BLaER1 (cell line): Measurements from ENCODE around the gene ESRRA.

ENCODE experiments used
- H3K27ac ChIP-seq: shearing (Covaris generic); formaldehyde crosslinking; 2 replicates; pipeline ENCODE4 v1.8.1; 2022
- H3K27me3 ChIP-seq: shearing (Covaris generic); formaldehyde crosslinking; 2 replicates; pipeline ENCODE4 v1.8.1; 2022
- H3K36me3 ChIP-seq: shearing (Covaris generic); formaldehyde crosslinking; 2 replicates; pipeline ENCODE4 v1.8.1; 2022
- H3K4me1 ChIP-seq: shearing (Covaris generic); formaldehyde crosslinking; 2 replicates; pipeline ENCODE4 v1.8.1; 2022
- H3K4me2 ChIP-seq: shearing (Covaris generic); formaldehyde crosslinking; 2 replicates; pipeline ENCODE4 v1.8.1; 2022
- H3K4me3 ChIP-seq: shearing (Covaris generic); formaldehyde crosslinking; 2 replicates; pipeline ENCODE4 v1.8.1; 2022
- H3K9ac ChIP-seq: shearing (Covaris generic); formaldehyde crosslinking; 2 replicates; pipeline ENCODE4 v1.8.1; 2022
- H3K9me3 ChIP-seq: shearing (Covaris generic); formaldehyde crosslinking; 2 replicates; pipeline ENCODE4 v1.8.1; 2022
- H4K20me1 ChIP-seq: shearing (Covaris generic); formaldehyde crosslinking; 2 replicates; pipeline ENCODE4 v1.8.1; 2022
- Cebpa-rat ChIP-seq: shearing (Covaris generic); IDR thresholded peaks from 2 replicates; pipeline ENCODE4 v1.8.1; 2022

Gene ESRRA

GRCh38 chr11:64284962-64285884 lies 20.1 kb upstream of the ESRRA start, which contains the start of gene GPR137:
TSS of gene GPR137 (plus strand) at chr11:64285848. CDS start at chr11:64286525, 677 bp downstream.
- Histone ChIP-seq H3K27ac (peak within 1 kb of the TSS; percentile 84), H3K9me3 (no peaks in the 10 kb centered on the region), H3K9ac (peak within 1 kb of the TSS; percentile 81), H3K4me3 (peak within 1 kb of the TSS; percentile 85), H3K4me1 (peaks cover 28% of the 10 kb centered on the region), H3K4me2 (peak within 1 kb of the TSS; percentile 100), H3K36me3 (peaks cover 25% of the 10 kb centered on the region), H4K20me1 (peaks cover 3% of the 10 kb centered on the region), H3K27me3 (peaks cover 12% of the 10 kb centered on the region)
- TF ChIP-seq Cebpa-rat = no peak

- TF ChIP-seq Cebpa-rat = no peak
- Histone ChIP-seq H3K9me3 (no peaks in the 10 kb centered on the region), H4K20me1 (peaks cover 11% of the 10 kb centered on the region), H3K4me1 (peaks cover 28% of the 10 kb centered on the region), H3K4me2 (peak overlapping the region; percentile 100), H3K4me3 (peak overlapping the region; percentile 85), H3K27ac (peak overlapping the region; percentile 55; the same call in 1 of the 2 replicates), H3K36me3 (peaks cover 20% of the 10 kb centered on the region), H3K27me3 (peaks cover 21% of the 10 kb centered on the region), H3K9ac (peak overlapping the region; percentile 81)
These were observed 19.2 kb upstream of the ESRRA start for GRCh38 chr11:64285885-64286800.

- H3K9ac ChIP-seq = no peak overlapping the region
- peaks cover 35% of the 10 kb centered on the region for H3K4me1 ChIP-seq
These were observed 18.5 kb upstream of the ESRRA start for GRCh38 chr11:64286801-64287159.

GRCh38 chr11:64287676-64288352 lies 17.5 kb upstream of the ESRRA start:
- Histone ChIP-seq H3K4me1 (peaks cover 43% of the 10 kb centered on the region), H3K9ac (no peak overlapping the region), H3K27me3 (peaks cover 37% of the 10 kb centered on the region), H3K27ac (no peak overlapping the region), H3K4me3 (no peak overlapping the region), H3K4me2 (no peak overlapping the region), H4K20me1 (peaks cover 28% of the 10 kb centered on the region), H3K36me3 (peaks cover 6% of the 10 kb centered on the region; the same call in 1 of the 2 replicates), H3K9me3 (no peaks in the 10 kb centered on the region)
- no peak for TF ChIP-seq Cebpa-rat

More at GRCh38 chr11:64286801-64287159, 18.5 kb upstream of the ESRRA start:
- no peak for TF ChIP-seq Cebpa-rat
- Histone ChIP-seq H3K27ac (no peak overlapping the region), H3K27me3 (peaks cover 27% of the 10 kb centered on the region), H3K4me2 (peak overlapping the region; percentile 100), H3K9me3 (no peaks in the 10 kb centered on the region), H3K36me3 (peaks cover 13% of the 10 kb centered on the region; the same call in 1 of the 2 replicates), H4K20me1 (peaks cover 18% of the 10 kb centered on the region), H3K4me3 (no peak overlapping the region; the same call in 1 of the 2 replicates)

GRCh38 chr11:64288353-64288750 lies 17.0 kb upstream of the ESRRA start:
- Histone ChIP-seq H3K27me3 (peaks cover 43% of the 10 kb centered on the region), H3K9ac (no peak overlapping the region), H3K4me2 (no peak overlapping the region), H3K27ac (no peak overlapping the region), H3K4me3 (no peak overlapping the region), H3K36me3 (peaks cover 6% of the 10 kb centered on the region; the same call in 1 of the 2 replicates), H3K9me3 (no peaks in the 10 kb centered on the region), H4K20me1 (peaks cover 33% of the 10 kb centered on the region), H3K4me1 (peaks cover 38% of the 10 kb centered on the region)
- TF ChIP-seq Cebpa-rat = no peak

- H3K4me2 ChIP-seq = no peak overlapping the region
These were observed 16.2 kb upstream of the ESRRA start for GRCh38 chr11:64289002-64289564.

GRCh38 chr11:64290352-64291261 lies 14.7 kb upstream of the ESRRA start:
- Histone ChIP-seq H3K27ac (no peak overlapping the region), H4K20me1 (peaks cover 37% of the 10 kb centered on the region), H3K27me3 (peaks cover 65% of the 10 kb centered on the region), H3K4me3 (no peak overlapping the region), H3K4me1 (peaks cover 28% of the 10 kb centered on the region), H3K4me2 (no peak overlapping the region), H3K9me3 (no peaks in the 10 kb centered on the region), H3K36me3 (peaks cover 6% of the 10 kb centered on the region; the same call in 1 of the 2 replicates), H3K9ac (no peak overlapping the region)
- no peak for TF ChIP-seq Cebpa-rat

More at GRCh38 chr11:64289002-64289564, 16.2 kb upstream of the ESRRA start:
- Histone ChIP-seq H4K20me1 (peaks cover 36% of the 10 kb centered on the region), H3K36me3 (peaks cover 6% of the 10 kb centered on the region; the same call in 1 of the 2 replicates), H3K9ac (no peak overlapping the region), H3K27me3 (peaks cover 50% of the 10 kb centered on the region), H3K4me1 (peaks cover 30% of the 10 kb centered on the region), H3K9me3 (no peaks in the 10 kb centered on the region), H3K4me3 (no peak overlapping the region), H3K27ac (no peak overlapping the region)
- no peak for TF ChIP-seq Cebpa-rat

- no peak within 1 kb of the TSS for H3K9ac ChIP-seq
- peak within 1 kb of the TSS; percentile 49 for H3K4me3 ChIP-seq
- H3K9me3 ChIP-seq = no peaks in the 10 kb centered on the region
- peak within 1 kb of the TSS; percentile 61 for H3K4me2 ChIP-seq
- peaks cover 24% of the 10 kb centered on the region for H3K4me1 ChIP-seq
- peaks cover 43% of the 10 kb centered on the region for H4K20me1 ChIP-seq
- H3K36me3 ChIP-seq = peaks cover 6% of the 10 kb centered on the region; the same call in 1 of the 2 replicates
- H3K27me3 ChIP-seq = peaks cover 72% of the 10 kb centered on the region
- no peak for TF ChIP-seq Cebpa-rat
- H3K27ac ChIP-seq = no peak within 1 kb of the TSS
These were observed 14.0 kb upstream of the ESRRA start, which contains the start of gene KCNK4 for GRCh38 chr11:64291262-64291751. TSS of gene KCNK4 (plus strand) at chr11:64291302. CDS start at chr11:64293019, 1,717 bp downstream.
